ENCODE data around the gene PCBP3.
A peak's percentile ranks its signal among the peaks of the same experiment; 100 is the strongest.

The PCBP3 gene

GRCh38 chr21:45918835-45919447 is 275.4 kb downstream of the PCBP3 start:
- no peak for DNase-seq

- no peak for DNase-seq
Measured at GRCh38 chr21:45919593-45919992, 276.1 kb downstream of the PCBP3 start.

- DNase-seq, result no peak
Measured at GRCh38 chr21:45920824-45921600, 277.5 kb downstream of the PCBP3 start.

- no peak for DNase-seq
Measured at GRCh38 chr21:45921917-45922316, 278.4 kb downstream of the PCBP3 start.

- DNase-seq, result no peak
Measured at GRCh38 chr21:45922648-45923047, 279.1 kb downstream of the PCBP3 start.

GRCh38 chr21:45923146-45923545 is 279.6 kb downstream of the PCBP3 start:
- DNase-seq, result peak; percentile 72

GRCh38 chr21:45926281-45926680 is 282.8 kb downstream of the PCBP3 start:
- DNase-seq, result no peak

GRCh38 chr21:45927032-45927431 is 283.5 kb downstream of the PCBP3 start:
- DNase-seq, result no peak

GRCh38 chr21:45927851-45928850 is 284.6 kb downstream of the PCBP3 start:
- no peak for DNase-seq

GRCh38 chr21:45929449-45929848 is 285.9 kb downstream of the PCBP3 start:
- no peak for DNase-seq

GRCh38 chr21:45930231-45930760 is 286.8 kb downstream of the PCBP3 start:
- no peak for DNase-seq

- DNase-seq, result no peak
Measured at GRCh38 chr21:45930792-45931191, 287.3 kb downstream of the PCBP3 start.

- DNase-seq, result no peak
Measured at GRCh38 chr21:45931397-45931969, 288.0 kb downstream of the PCBP3 start.

GRCh38 chr21:45932922-45933502 is 289.5 kb downstream of the PCBP3 start:
- no peak for DNase-seq

- DNase-seq, result no peak
Measured at GRCh38 chr21:45934085-45934484, 290.6 kb downstream of the PCBP3 start.

- DNase-seq, result no peak
Measured at GRCh38 chr21:45934554-45934953, 291.0 kb downstream of the PCBP3 start.

GRCh38 chr21:45935628-45936027 is 292.1 kb downstream of the PCBP3 start:
- DNase-seq, result no peak

- no peak for DNase-seq
Measured at GRCh38 chr21:45937721-45938452, 294.4 kb downstream of the PCBP3 start.

- no peak for DNase-seq
Measured at GRCh38 chr21:45938453-45938755, 294.9 kb downstream of the PCBP3 start.

- no peak for DNase-seq
Measured at GRCh38 chr21:45938811-45939520, 295.4 kb downstream of the PCBP3 start.

- DNase-seq, result no peak
Measured at GRCh38 chr21:45939521-45940045, 296.1 kb downstream of the PCBP3 start.
